Measurements from ENCODE around the gene NPR2.

DNA sequence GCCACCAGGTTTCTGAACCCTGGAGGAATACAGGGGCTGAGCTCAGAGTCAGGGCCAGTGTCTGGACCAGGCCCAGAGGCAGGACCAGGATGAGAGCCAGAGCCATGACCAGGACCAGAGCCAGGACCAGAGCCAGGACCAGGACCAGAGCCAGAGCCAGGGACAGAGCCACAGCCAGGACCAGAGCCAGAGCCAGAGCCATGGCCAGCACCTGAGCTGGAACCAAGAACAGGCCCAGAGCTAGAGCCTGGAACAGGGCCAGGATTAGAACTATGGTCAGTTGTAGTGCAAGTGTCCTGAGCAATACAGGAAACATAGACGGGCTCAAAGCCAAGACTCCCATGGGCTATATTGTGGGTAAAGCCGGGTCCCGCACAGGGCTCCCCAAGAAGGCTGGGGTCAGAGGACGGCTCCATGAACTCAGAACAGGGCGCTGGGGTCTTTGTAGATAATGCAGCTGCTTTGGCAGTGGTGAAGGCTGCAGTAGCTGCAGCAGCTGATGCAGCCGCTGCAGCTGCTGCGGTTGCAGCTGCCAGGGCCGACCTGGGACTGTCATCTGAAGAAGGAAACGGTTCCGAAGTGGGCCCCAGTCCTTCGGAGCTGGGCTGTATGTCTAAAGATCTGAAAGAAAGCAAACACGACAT, 20.1 kb downstream of the NPR2 start:
- TF ChIP-seq RARB (CRISPR knock-in tag; IDR thresholded peaks at IDR 0.05) (no peak), ZNF70 (CRISPR knock-in tag; IDR thresholded peaks at IDR 0.05) (no peak), ZNF8 (CRISPR knock-in tag; IDR thresholded peaks at IDR 0.05) (no peak), ZFP3 (CRISPR knock-in tag; IDR thresholded peaks at IDR 0.05) (no peak), ESRRG (CRISPR knock-in tag; IDR thresholded peaks at IDR 0.05) (no peak), CSDC2 (CRISPR knock-in tag; IDR thresholded peaks at IDR 0.05) (no peak), OSR1 (CRISPR knock-in tag; IDR thresholded peaks at IDR 0.05) (no peak), GLIS3 (CRISPR knock-in tag; IDR thresholded peaks at IDR 0.05) (no peak), POU6F1 (CRISPR knock-in tag; IDR thresholded peaks at IDR 0.05; ENCODE audit: borderline replicate concordance, low read depth) (no peak), BACH2 (CRISPR knock-in tag; IDR thresholded peaks at IDR 0.05; ENCODE audit: borderline replicate concordance) (no peak), TCF4 (CRISPR knock-in tag; IDR thresholded peaks at IDR 0.05; ENCODE audit: borderline replicate concordance) (no peak)
- TF ChIP-seq, protein P1, sequence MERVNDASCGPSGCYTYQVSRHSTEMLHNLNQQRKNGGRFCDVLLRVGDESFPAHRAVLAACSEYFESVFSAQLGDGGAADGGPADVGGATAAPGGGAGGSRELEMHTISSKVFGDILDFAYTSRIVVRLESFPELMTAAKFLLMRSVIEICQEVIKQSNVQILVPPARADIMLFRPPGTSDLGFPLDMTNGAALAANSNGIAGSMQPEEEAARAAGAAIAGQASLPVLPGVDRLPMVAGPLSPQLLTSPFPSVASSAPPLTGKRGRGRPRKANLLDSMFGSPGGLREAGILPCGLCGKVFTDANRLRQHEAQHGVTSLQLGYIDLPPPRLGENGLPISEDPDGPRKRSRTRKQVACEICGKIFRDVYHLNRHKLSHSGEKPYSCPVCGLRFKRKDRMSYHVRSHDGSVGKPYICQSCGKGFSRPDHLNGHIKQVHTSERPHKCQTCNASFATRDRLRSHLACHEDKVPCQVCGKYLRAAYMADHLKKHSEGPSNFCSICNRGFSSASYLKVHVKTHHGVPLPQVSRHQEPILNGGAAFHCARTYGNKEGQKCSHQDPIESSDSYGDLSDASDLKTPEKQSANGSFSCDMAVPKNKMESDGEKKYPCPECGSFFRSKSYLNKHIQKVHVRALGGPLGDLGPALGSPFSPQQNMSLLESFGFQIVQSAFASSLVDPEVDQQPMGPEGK (CRISPR knock-in tag; IDR thresholded peaks at IDR 0.05; ENCODE audit: borderline replicate concordance): no peak
